ENCODE results near the gene SDK1. TPM values are rescaled to one million over a fixed set of nuclear protein-coding genes. Genes with fewer than 3 reads are reported as not detected.

The SDK1 gene
- polyA plus RNA-seq, 4 donors: 0.27 to 5.0 (median 2.1) TPM; not detected in 1

GRCh38 chr7:4268040-4268965 is 967.3 kb downstream of the SDK1 start:
- Histone ChIP-seq H3K4me3 (ENCODE audit: low read depth in 1 of 3, low read length in 3 of 3) (no peak overlapping the region), H3K9me3 (ENCODE audit: control insufficient read depth in 2 of 2, insufficient read depth in 1 of 2, low read depth in 1 of 2, low read length in 1 of 2) (no peaks in the 10 kb centered on the region), H3K27ac (ENCODE audit: low read depth in 1 of 3, low read length in 2 of 3) (no peak overlapping the region), H3K36me3 (ENCODE audit: control insufficient read depth in 3 of 3, insufficient read depth in 2 of 3, low read depth in 1 of 3, low read length in 3 of 3) (peaks cover 0 to 2% (median 0%) of the 10 kb centered on the region in 3 donors), H3K27me3 (ENCODE audit: control insufficient read depth in 3 of 3, insufficient read depth in 3 of 3, low read length in 3 of 3) (no peaks in the 10 kb centered on the region), H3K4me1 (ENCODE audit: control insufficient read depth in 3 of 3, insufficient read depth in 2 of 3, low read depth in 1 of 3, low read length in 2 of 3) (no peaks in the 10 kb centered on the region)
- WGBS, 3 donors: 75 to 82% (median 80%) methylated on average over 32 to 34 of the region's 34 CpGs
- FAIRE-seq (no peak), DNase-seq (no peak)

- H3K9me3 ChIP-seq (ENCODE audit: control insufficient read depth in 2 of 2, insufficient read depth in 1 of 2, low read depth in 1 of 2, low read length in 1 of 2): no peaks in the 10 kb centered on the region
- no peak for FAIRE-seq
- WGBS, 3 donors: 89 to 92% (median 92%) methylated on average over 9 of the region's 9 CpGs
- no peak overlapping the region for H3K4me3 ChIP-seq (ENCODE audit: low read depth in 1 of 3, low read length in 3 of 3)
- no peak overlapping the region for H3K27ac ChIP-seq (ENCODE audit: low read depth in 1 of 3, low read length in 2 of 3)
- peaks cover 0 to 2% (median 0%) of the 10 kb centered on the region in 3 donors for H3K36me3 ChIP-seq (ENCODE audit: control insufficient read depth in 3 of 3, insufficient read depth in 2 of 3, low read depth in 1 of 3, low read length in 3 of 3)
- no peaks in the 10 kb centered on the region for H3K27me3 ChIP-seq (ENCODE audit: control insufficient read depth in 3 of 3, insufficient read depth in 3 of 3, low read length in 3 of 3)
- H3K4me1 ChIP-seq (ENCODE audit: control insufficient read depth in 3 of 3, insufficient read depth in 2 of 3, low read depth in 1 of 3, low read length in 2 of 3): no peaks in the 10 kb centered on the region
- no peak for DNase-seq
These were observed 968.0 kb downstream of the SDK1 start for GRCh38 chr7:4269086-4269485.

GRCh38 chr7:4269746-4270145 is 968.7 kb downstream of the SDK1 start:
- WGBS, 3 donors: 39 to 77% (median 53%) methylated on average over 10 to 11 of the region's 11 CpGs
- Histone ChIP-seq H3K4me3 (ENCODE audit: low read depth in 1 of 3, low read length in 3 of 3) (no peak overlapping the region), H3K9me3 (ENCODE audit: control insufficient read depth in 2 of 2, insufficient read depth in 1 of 2, low read depth in 1 of 2, low read length in 1 of 2) (peaks cover 0 to 4% of the 10 kb centered on the region in 2 donors), H3K4me1 (ENCODE audit: control insufficient read depth in 3 of 3, insufficient read depth in 2 of 3, low read depth in 1 of 3, low read length in 2 of 3) (no peaks in the 10 kb centered on the region), H3K27me3 (ENCODE audit: control insufficient read depth in 3 of 3, insufficient read depth in 3 of 3, low read length in 3 of 3) (no peaks in the 10 kb centered on the region), H3K36me3 (ENCODE audit: control insufficient read depth in 3 of 3, insufficient read depth in 2 of 3, low read depth in 1 of 3, low read length in 3 of 3) (peaks cover 0 to 2% (median 0%) of the 10 kb centered on the region in 3 donors), H3K27ac (ENCODE audit: low read depth in 1 of 3, low read length in 2 of 3) (no peak overlapping the region)
- no peak for FAIRE-seq
- DNase-seq: no peak

- 78 to 83% (median 81%) methylated on average over 12 of the region's 12 CpGs for WGBS, 3 donors
- FAIRE-seq: no peak
- H3K4me3 ChIP-seq (ENCODE audit: low read depth in 1 of 3, low read length in 3 of 3): no peak overlapping the region
These were observed 969.2 kb downstream of the SDK1 start for GRCh38 chr7:4270268-4270667.

GRCh38 chr7:4270941-4271715 is 970.1 kb downstream of the SDK1 start:
- DNase-seq (no peak), FAIRE-seq (no peak)
- Histone ChIP-seq H3K9me3 (ENCODE audit: control insufficient read depth in 2 of 2, insufficient read depth in 1 of 2, low read depth in 1 of 2, low read length in 1 of 2) (peaks cover 0 to 4% of the 10 kb centered on the region in 2 donors), H3K4me1 (ENCODE audit: control insufficient read depth in 3 of 3, insufficient read depth in 2 of 3, low read depth in 1 of 3, low read length in 2 of 3) (no peaks in the 10 kb centered on the region), H3K27me3 (ENCODE audit: control insufficient read depth in 3 of 3, insufficient read depth in 3 of 3, low read length in 3 of 3) (no peaks in the 10 kb centered on the region), H3K36me3 (ENCODE audit: control insufficient read depth in 3 of 3, insufficient read depth in 2 of 3, low read depth in 1 of 3, low read length in 3 of 3) (peaks cover 0 to 2% (median 0%) of the 10 kb centered on the region in 3 donors), H3K27ac (ENCODE audit: low read depth in 1 of 3, low read length in 2 of 3) (no peak overlapping the region), H3K4me3 (ENCODE audit: low read depth in 1 of 3, low read length in 3 of 3) (no peak overlapping the region)
- WGBS, 3 donors: 75 to 79% (median 76%) methylated on average over 13 of the region's 13 CpGs

More at GRCh38 chr7:4270268-4270667, 969.2 kb downstream of the SDK1 start:
- Histone ChIP-seq H3K36me3 (ENCODE audit: control insufficient read depth in 3 of 3, insufficient read depth in 2 of 3, low read depth in 1 of 3, low read length in 3 of 3) (peaks cover 0 to 2% (median 0%) of the 10 kb centered on the region in 3 donors), H3K4me1 (ENCODE audit: control insufficient read depth in 3 of 3, insufficient read depth in 2 of 3, low read depth in 1 of 3, low read length in 2 of 3) (no peaks in the 10 kb centered on the region), H3K27me3 (ENCODE audit: control insufficient read depth in 3 of 3, insufficient read depth in 3 of 3, low read length in 3 of 3) (no peaks in the 10 kb centered on the region), H3K27ac (ENCODE audit: low read depth in 1 of 3, low read length in 2 of 3) (no peak overlapping the region), H3K9me3 (ENCODE audit: control insufficient read depth in 2 of 2, insufficient read depth in 1 of 2, low read depth in 1 of 2, low read length in 1 of 2) (peaks cover 0 to 4% of the 10 kb centered on the region in 2 donors)
- no peak for DNase-seq

GRCh38 chr7:4271716-4272015 is 970.6 kb downstream of the SDK1 start:
- Histone ChIP-seq H3K36me3 (ENCODE audit: control insufficient read depth in 3 of 3, insufficient read depth in 2 of 3, low read depth in 1 of 3, low read length in 3 of 3) (peaks cover 0 to 2% (median 0%) of the 10 kb centered on the region in 3 donors), H3K27ac (ENCODE audit: low read depth in 1 of 3, low read length in 2 of 3) (no peak overlapping the region), H3K27me3 (ENCODE audit: control insufficient read depth in 3 of 3, insufficient read depth in 3 of 3, low read length in 3 of 3) (no peaks in the 10 kb centered on the region), H3K4me1 (ENCODE audit: control insufficient read depth in 3 of 3, insufficient read depth in 2 of 3, low read depth in 1 of 3, low read length in 2 of 3) (no peaks in the 10 kb centered on the region), H3K9me3 (ENCODE audit: control insufficient read depth in 2 of 2, insufficient read depth in 1 of 2, low read depth in 1 of 2, low read length in 1 of 2) (peaks cover 0 to 4% of the 10 kb centered on the region in 2 donors), H3K4me3 (ENCODE audit: low read depth in 1 of 3, low read length in 3 of 3) (no peak overlapping the region)
- FAIRE-seq (no peak), DNase-seq (no peak)
- WGBS, 3 donors: 73 to 78% (median 78%) methylated on average over 10 of the region's 10 CpGs

- peaks cover 0 to 4% of the 10 kb centered on the region in 2 donors for H3K9me3 ChIP-seq (ENCODE audit: control insufficient read depth in 2 of 2, insufficient read depth in 1 of 2, low read depth in 1 of 2, low read length in 1 of 2)
- DNase-seq (no peak), FAIRE-seq (no peak)
- no peak overlapping the region for H3K27ac ChIP-seq (ENCODE audit: low read depth in 1 of 3, low read length in 2 of 3)
- WGBS, 3 donors: 85 to 90% (median 87%) methylated on average over 16 of the region's 16 CpGs
- no peak overlapping the region for H3K4me3 ChIP-seq (ENCODE audit: low read depth in 1 of 3, low read length in 3 of 3)
- peaks cover 0 to 2% (median 0%) of the 10 kb centered on the region in 3 donors for H3K36me3 ChIP-seq (ENCODE audit: control insufficient read depth in 3 of 3, insufficient read depth in 2 of 3, low read depth in 1 of 3, low read length in 3 of 3)
- H3K27me3 ChIP-seq (ENCODE audit: control insufficient read depth in 3 of 3, insufficient read depth in 3 of 3, low read length in 3 of 3): no peaks in the 10 kb centered on the region
- no peaks in the 10 kb centered on the region for H3K4me1 ChIP-seq (ENCODE audit: control insufficient read depth in 3 of 3, insufficient read depth in 2 of 3, low read depth in 1 of 3, low read length in 2 of 3)
These were observed 971.1 kb downstream of the SDK1 start for GRCh38 chr7:4272141-4272540.

GRCh38 chr7:4273566-4274230 is 972.6 kb downstream of the SDK1 start:
- WGBS, 3 donors: 76 to 84% (median 80%) methylated on average over 9 of the region's 9 CpGs

More at GRCh38 chr7:4273566-4274230, 972.6 kb downstream of the SDK1 start:
- Histone ChIP-seq H3K27me3 (ENCODE audit: control insufficient read depth in 3 of 3, insufficient read depth in 3 of 3, low read length in 3 of 3) (no peaks in the 10 kb centered on the region), H3K36me3 (ENCODE audit: control insufficient read depth in 3 of 3, insufficient read depth in 2 of 3, low read depth in 1 of 3, low read length in 3 of 3) (no peaks in the 10 kb centered on the region), H3K9me3 (ENCODE audit: control insufficient read depth in 2 of 2, insufficient read depth in 1 of 2, low read depth in 1 of 2, low read length in 1 of 2) (peaks cover 0 to 4% of the 10 kb centered on the region in 2 donors), H3K27ac (ENCODE audit: low read depth in 1 of 3, low read length in 2 of 3) (no peak overlapping the region), H3K4me1 (ENCODE audit: control insufficient read depth in 3 of 3, insufficient read depth in 2 of 3, low read depth in 1 of 3, low read length in 2 of 3) (no peaks in the 10 kb centered on the region), H3K4me3 (ENCODE audit: low read depth in 1 of 3, low read length in 3 of 3) (no peak overlapping the region)
- DNase-seq (no peak), FAIRE-seq (no peak)

Measured in small intestine (tissue), 7 donors.